GM18498 (cell line): ENCODE data around the gene CFLAR.

Experiments used
- ATAC-seq: cut with Tn5 transposase; IDR thresholded peaks from one replicate; pipeline ENCODE4 v1.9.1; 2021; ENCODE audit warnings: mild to moderate bottlenecking, moderate library complexity; ENCODE audit not compliant: unreplicated experiment

The CFLAR gene

GRCh38 chr2:201205515-201205849 is 89.5 kb downstream of the CFLAR start:
- no peak for ATAC-seq

GRCh38 chr2:201208563-201209252 is 92.7 kb downstream of the CFLAR start:
- ATAC-seq = peak; percentile 87

- ATAC-seq = no peak
Observed at GRCh38 chr2:201215963-201216362, 100.0 kb downstream of the CFLAR start.

GRCh38 chr2:201216918-201217317 is 101.0 kb downstream of the CFLAR start:
- ATAC-seq = no peak

GRCh38 chr2:201218780-201219179 is 102.8 kb downstream of the CFLAR start:
- ATAC-seq = no peak

- ATAC-seq = no peak
Observed at GRCh38 chr2:201219328-201220096, 103.5 kb downstream of the CFLAR start.

GRCh38 chr2:201220102-201220570 is 104.2 kb downstream of the CFLAR start:
- no peak for ATAC-seq

- ATAC-seq = peak; percentile 94
Observed at GRCh38 chr2:201223089-201224073, 107.4 kb downstream of the CFLAR start.
